SK-MEL-5 (cell line): Measurements from ENCODE around the gene ATF6. TPM values are rescaled to one million over a fixed set of nuclear protein-coding genes. Genes with fewer than 3 reads are reported as not detected.
A peak's percentile ranks its signal among the peaks of the same experiment; 100 is the strongest.

Source experiments
- DNase-seq: peaks from one replicate; pipeline ENCODE4 v3.0.0-alpha.2; 2016; ENCODE audit warnings: low read depth, low spot score
- in situ Hi-C: cut with HindIII; loops from 2 replicates; pipeline ENCODE4 v1.10.0; 2016; ENCODE audit warnings: low sequenced_read_pairs, high pct_unique_total_duplicates, low pct_unique_long_range_greater_than_20kb
- total RNA-seq: library from RNA; depleted of rRNA; stranded (reverse); fragments of >200 nt; shearing (Covaris generic); gene quantifications from 2 replicates; pipeline ENCODE4 v1.2.3, GENCODE V29; 2014

The ATF6 gene
- total RNA-seq, 1 experiment from 2014 or later, result 38.8 TPM

- no peak for DNase-seq
- in situ Hi-C loops, result no loop called here
Observed at GRCh38 chr1:161843156-161843555, 77.0 kb downstream of the ATF6 start.

- in situ Hi-C loops, result no loop called here
- no peak for DNase-seq
Observed at GRCh38 chr1:161844696-161845095, 78.6 kb downstream of the ATF6 start.

- DNase-seq, result no peak
- in situ Hi-C loops, result no loop called here
Observed at GRCh38 chr1:161848676-161849075, 82.6 kb downstream of the ATF6 start.

- in situ Hi-C loops, result no loop called here
- no peak for DNase-seq
Observed at GRCh38 chr1:161849518-161849917, 83.4 kb downstream of the ATF6 start.

- in situ Hi-C loops, result no loop called here
- DNase-seq, result no peak
Observed at GRCh38 chr1:161855260-161855659, 89.1 kb downstream of the ATF6 start.

- in situ Hi-C loops, result no loop called here
Observed at GRCh38 chr1:161858271-161858670, 92.2 kb downstream of the ATF6 start.

GRCh38 chr1:161863549-161863948, 97.4 kb downstream of the ATF6 start:
- in situ Hi-C loops, result no loop called here
- DNase-seq, result no peak

More at GRCh38 chr1:161858271-161858670, 92.2 kb downstream of the ATF6 start:
- DNase-seq, result no peak

- peak; percentile 22 for DNase-seq
- in situ Hi-C loops, result no loop called here
Observed at GRCh38 chr1:161864577-161864976, 98.5 kb downstream of the ATF6 start.

- no peak for DNase-seq
- in situ Hi-C loops, result no loop called here
Observed at GRCh38 chr1:161866241-161866640, 100.1 kb downstream of the ATF6 start.

- DNase-seq, result no peak
- in situ Hi-C loops, result no loop called here
Observed at GRCh38 chr1:161868832-161869231, 102.7 kb downstream of the ATF6 start.

GRCh38 chr1:161869291-161869690, 103.2 kb downstream of the ATF6 start:
- in situ Hi-C loops, result no loop called here
- no peak for DNase-seq

- DNase-seq, result no peak
Observed at GRCh38 chr1:161872506-161872905, 106.4 kb downstream of the ATF6 start.

GRCh38 chr1:161879261-161879660, 113.1 kb downstream of the ATF6 start:
- DNase-seq, result no peak
- in situ Hi-C loops, result no loop called here

More at GRCh38 chr1:161872506-161872905, 106.4 kb downstream of the ATF6 start:
- in situ Hi-C loops, result no loop called here

- in situ Hi-C loops, result no loop called here
- no peak for DNase-seq
Observed at GRCh38 chr1:161884475-161884874, 118.4 kb downstream of the ATF6 start.

- in situ Hi-C loops, result no loop called here
- DNase-seq, result no peak
Observed at GRCh38 chr1:161885003-161885402, 118.9 kb downstream of the ATF6 start.

GRCh38 chr1:161885759-161886158, 119.6 kb downstream of the ATF6 start:
- in situ Hi-C loops, result no loop called here
- no peak for DNase-seq

- DNase-seq, result no peak
- in situ Hi-C loops, result no loop called here
Observed at GRCh38 chr1:161886589-161886988, 120.5 kb downstream of the ATF6 start.

- no peak for DNase-seq
- in situ Hi-C loops, result no loop called here
Observed at GRCh38 chr1:161887730-161888287, 121.7 kb downstream of the ATF6 start.

- in situ Hi-C loops, result no loop called here
- DNase-seq, result no peak
Observed at GRCh38 chr1:161890574-161890973, 124.5 kb downstream of the ATF6 start.

GRCh38 chr1:161899091-161899490, 133.0 kb downstream of the ATF6 start:
- in situ Hi-C loops, result no loop called here
- no peak for DNase-seq
